ENCODE measurements around the gene CTRL.

CTRL gene

GRCh38 chr16:67954421-67955196 lies 22.9 kb upstream of the CTRL start:
- TF ChIP-seq CTCF (IDR thresholded peaks at IDR 0.05) = no peak

- TF ChIP-seq CTCF (IDR thresholded peaks at IDR 0.05) = no peak
Observed at GRCh38 chr16:67953641-67954375, 22.1 kb upstream of the CTRL start.

GRCh38 chr16:67951485-67951884 lies 19.8 kb upstream of the CTRL start:
- TF ChIP-seq CTCF (IDR thresholded peaks at IDR 0.05) = no peak

GRCh38 chr16:67950335-67950843 lies 18.7 kb upstream of the CTRL start:
- no peak for TF ChIP-seq CTCF (IDR thresholded peaks at IDR 0.05)

- TF ChIP-seq CTCF (IDR thresholded peaks at IDR 0.05) = no peak
Observed at GRCh38 chr16:67949645-67950044, 18.0 kb upstream of the CTRL start.

- TF ChIP-seq CTCF (IDR thresholded peaks at IDR 0.05) = no peak
Observed at GRCh38 chr16:67948015-67948414, 16.4 kb upstream of the CTRL start.

GRCh38 chr16:67946966-67947558 lies 15.4 kb upstream of the CTRL start:
- TF ChIP-seq CTCF (IDR thresholded peaks at IDR 0.05) = no peak

Measured in LNCAP (cell line).